ENCODE data around the gene TCF4.

DNA sequence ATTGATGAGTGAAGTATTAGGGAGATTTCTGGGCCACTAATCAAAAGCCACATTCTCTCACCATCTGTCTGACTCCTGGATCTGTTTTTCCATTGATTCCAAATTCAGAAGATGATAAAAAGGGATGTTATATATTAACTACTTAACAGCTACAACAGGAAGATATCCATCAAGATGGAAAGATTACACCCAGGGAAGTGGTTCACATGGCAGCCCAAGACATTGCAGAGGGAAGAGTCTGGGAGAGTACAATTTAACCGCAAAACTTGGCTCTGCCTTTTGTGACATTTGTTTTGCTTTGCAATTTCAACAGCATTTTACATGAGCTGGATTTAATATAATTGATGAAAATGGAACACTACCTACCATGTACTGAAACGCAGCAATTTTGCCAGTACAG is 22.5 kb upstream of the TCF4 start:
- no peak for TF ChIP-seq POLR2AphosphoS5 (IDR thresholded peaks at IDR 0.05; ENCODE audit: insufficient read depth, low read depth, low read length)
- TF ChIP-seq, protein P1, sequence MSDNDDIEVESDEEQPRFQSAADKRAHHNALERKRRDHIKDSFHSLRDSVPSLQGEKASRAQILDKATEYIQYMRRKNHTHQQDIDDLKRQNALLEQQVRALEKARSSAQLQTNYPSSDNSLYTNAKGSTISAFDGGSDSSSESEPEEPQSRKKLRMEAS (IDR thresholded peaks at IDR 0.05; ENCODE audit: insufficient read depth, insufficient read length): no peak
- no peak for TF ChIP-seq POLR2A (IDR thresholded peaks at IDR 0.05; ENCODE audit: low read depth, low read length)
- TF ChIP-seq, protein P2, sequence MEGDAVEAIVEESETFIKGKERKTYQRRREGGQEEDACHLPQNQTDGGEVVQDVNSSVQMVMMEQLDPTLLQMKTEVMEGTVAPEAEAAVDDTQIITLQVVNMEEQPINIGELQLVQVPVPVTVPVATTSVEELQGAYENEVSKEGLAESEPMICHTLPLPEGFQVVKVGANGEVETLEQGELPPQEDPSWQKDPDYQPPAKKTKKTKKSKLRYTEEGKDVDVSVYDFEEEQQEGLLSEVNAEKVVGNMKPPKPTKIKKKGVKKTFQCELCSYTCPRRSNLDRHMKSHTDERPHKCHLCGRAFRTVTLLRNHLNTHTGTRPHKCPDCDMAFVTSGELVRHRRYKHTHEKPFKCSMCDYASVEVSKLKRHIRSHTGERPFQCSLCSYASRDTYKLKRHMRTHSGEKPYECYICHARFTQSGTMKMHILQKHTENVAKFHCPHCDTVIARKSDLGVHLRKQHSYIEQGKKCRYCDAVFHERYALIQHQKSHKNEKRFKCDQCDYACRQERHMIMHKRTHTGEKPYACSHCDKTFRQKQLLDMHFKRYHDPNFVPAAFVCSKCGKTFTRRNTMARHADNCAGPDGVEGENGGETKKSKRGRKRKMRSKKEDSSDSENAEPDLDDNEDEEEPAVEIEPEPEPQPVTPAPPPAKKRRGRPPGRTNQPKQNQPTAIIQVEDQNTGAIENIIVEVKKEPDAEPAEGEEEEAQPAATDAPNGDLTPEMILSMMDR (IDR thresholded peaks at IDR 0.05; ENCODE audit: extremely low read depth in 1 of 2, insufficient read depth in 1 of 2, low read depth in 1 of 2, low read length in 2 of 2): no peak
- TF ChIP-seq FOS (IDR thresholded peaks at IDR 0.05; ENCODE audit: borderline replicate concordance, insufficient read depth, low read length): no peak
- no peak for TF ChIP-seq JUN (IDR thresholded peaks at IDR 0.05; ENCODE audit: borderline replicate concordance, insufficient read depth, insufficient read length, low read depth)
- TF ChIP-seq EZH2 (IDR thresholded peaks at IDR 0.05; ENCODE audit: borderline replicate concordance, low read depth, low read length, severe bottlenecking): no peak
